MM.1S (cell line): Measurements from ENCODE around the gene NIPAL4.

Source experiments
- DNase-seq: peaks from one replicate; pipeline ENCODE4 v3.0.0-alpha.2; 2015
- H2AFZ ChIP-seq: fragments of 300-600 bp; sonication (generic); 2 replicates; pipeline ENCODE4 v1.6.0; 2016; ENCODE audit warnings: antibody characterized with exemption, low read length
- H3F3A ChIP-seq: fragments of 300-600 bp; sonication (generic); 2 replicates; pipeline ENCODE4 v1.6.1; 2016; ENCODE audit warnings: mild to moderate bottlenecking, antibody characterized with exemption, low read length, moderate library complexity, mixed read lengths; ENCODE audit not compliant: insufficient read depth
- H3K27ac ChIP-seq: fragments of 300-600 bp; sonication (generic); 2 replicates; pipeline ENCODE4 v1.5.1; 2016; ENCODE audit warnings: mild to moderate bottlenecking, low read length
- H3K27me3 ChIP-seq: fragments of 300-600 bp; sonication (generic); replicated peaks from 2 replicates; pipeline ENCODE4 v1.6.0; 2016; ENCODE audit warnings: low read length; ENCODE audit not compliant: insufficient read depth
- H3K36me3 ChIP-seq: fragments of 300-600 bp; sonication (generic); replicated peaks from 2 replicates; pipeline ENCODE4 v1.6.1; 2016; ENCODE audit warnings: mild to moderate bottlenecking, low read length, mixed read lengths; ENCODE audit not compliant: insufficient read depth
- H3K4me1 ChIP-seq: fragments of 300-600 bp; sonication (generic); 2 replicates; pipeline ENCODE4 v1.6.1; 2016; ENCODE audit warnings: low read length, mixed read lengths
- H3K4me2 ChIP-seq: fragments of 300-600 bp; sonication (generic); 2 replicates; pipeline ENCODE4 v1.6.0; 2016; ENCODE audit warnings: low read depth, low read length
- H3K4me3 ChIP-seq: fragments of 300-600 bp; sonication (generic); 2 replicates; pipeline ENCODE4 v1.5.1; 2016; ENCODE audit warnings: low read length, mixed read lengths
- H3K79me2 ChIP-seq: fragments of 300-600 bp; sonication (generic); 2 replicates; pipeline ENCODE4 v1.6.1; 2016; ENCODE audit warnings: mixed run types, low read length, mixed read lengths
- H3K9ac ChIP-seq: fragments of 300-600 bp; sonication (generic); 2 replicates; pipeline ENCODE4 v1.6.1; 2016; ENCODE audit warnings: low read length, mixed read lengths
- H3K9me2 ChIP-seq: fragments of 300-600 bp; sonication (generic); replicated peaks from 2 replicates; pipeline ENCODE4 v1.6.1; 2016; ENCODE audit warnings: mild to moderate bottlenecking, low read length, mixed read lengths; ENCODE audit not compliant: insufficient read depth
- H3K9me3 ChIP-seq: fragments of 300-600 bp; sonication (generic); replicated peaks from 2 replicates; pipeline ENCODE4 v1.6.1; 2016; ENCODE audit warnings: mild to moderate bottlenecking, low read length, mixed read lengths; ENCODE audit not compliant: insufficient read depth
- H4K20me1 ChIP-seq: fragments of 300-600 bp; sonication (generic); 2 replicates; pipeline ENCODE4 v1.6.1; 2016; ENCODE audit warnings: mild to moderate bottlenecking, low read length, moderate library complexity, mixed read lengths; ENCODE audit not compliant: insufficient read depth
- EZH2 ChIP-seq: fragments of 300-600 bp; sonication (generic); optimal IDR thresholded peaks from 2 replicates; pipeline ENCODE3; 2017; ENCODE audit warnings: low read depth, mild to moderate bottlenecking, antibody characterized with exemption, low read length, mixed read lengths
- EZH2phosphoT487 ChIP-seq: fragments of 300-600 bp; sonication (generic); IDR thresholded peaks from 2 replicates; pipeline ENCODE4 v1.6.1; 2018; ENCODE audit warnings: antibody characterized with exemption, low read length
- TF ChIP-seq, protein P1 (sequence below): fragments of 300-600 bp; sonication (generic); IDR thresholded peaks from 2 replicates; pipeline ENCODE4 v1.5.1; 2016; ENCODE audit warnings: antibody characterized with exemption, low read length, mixed read lengths

Gene NIPAL4

DNA sequence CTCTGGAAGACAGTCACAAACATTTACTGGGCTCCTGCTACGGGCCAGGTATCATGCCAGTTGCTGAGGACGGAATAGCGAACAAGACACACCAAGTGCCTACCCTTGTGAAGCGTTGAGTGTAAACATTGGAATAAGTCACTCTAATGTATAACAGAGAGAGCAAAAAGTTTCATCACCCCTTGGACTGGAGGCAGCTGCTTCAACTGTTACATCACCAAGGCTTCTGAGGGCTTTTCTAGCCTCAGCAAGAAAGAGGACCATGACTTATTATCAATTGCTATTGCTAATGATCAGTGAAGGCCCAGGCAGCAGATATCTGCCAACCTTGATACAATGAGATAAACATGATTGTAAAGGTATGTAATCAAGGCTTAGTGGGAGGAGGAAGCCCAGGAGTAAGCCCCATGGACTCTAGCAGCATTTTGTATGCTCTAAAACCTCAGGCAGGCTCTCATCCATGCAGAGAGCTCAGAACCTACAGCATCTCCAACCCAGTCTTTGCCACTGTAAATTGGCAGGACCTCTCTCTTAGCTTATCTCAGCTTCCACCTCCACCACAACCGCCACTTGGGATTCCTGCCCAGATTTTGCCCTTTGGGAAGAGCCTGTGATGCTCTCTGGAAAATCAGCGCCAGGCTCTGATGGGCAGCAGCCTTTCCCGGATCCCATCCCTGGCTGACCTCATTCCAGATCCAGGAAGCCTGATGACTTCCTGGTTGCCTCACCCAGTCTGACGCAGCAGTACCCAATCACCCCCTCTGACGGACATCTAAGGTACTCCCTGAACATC is 61.1 kb downstream of the NIPAL4 start:
- Histone ChIP-seq H3K4me1 (no peaks in the 10 kb centered on the region), H3K79me2 (no peaks in the 10 kb centered on the region), H3K27ac (no peak overlapping the region), H4K20me1 (no peaks in the 10 kb centered on the region), H3K36me3 (no peaks in the 10 kb centered on the region), H3F3A (no peaks in the 10 kb centered on the region), H2AFZ (no peak overlapping the region), H3K4me2 (no peak overlapping the region), H3K9ac (no peak overlapping the region), H3K4me3 (no peak overlapping the region), H3K27me3 (no peaks in the 10 kb centered on the region), H3K9me2 (no peaks in the 10 kb centered on the region), H3K9me3 (no peaks in the 10 kb centered on the region)
- TF ChIP-seq EZH2phosphoT487 = no peak
- TF ChIP-seq, protein P1, sequence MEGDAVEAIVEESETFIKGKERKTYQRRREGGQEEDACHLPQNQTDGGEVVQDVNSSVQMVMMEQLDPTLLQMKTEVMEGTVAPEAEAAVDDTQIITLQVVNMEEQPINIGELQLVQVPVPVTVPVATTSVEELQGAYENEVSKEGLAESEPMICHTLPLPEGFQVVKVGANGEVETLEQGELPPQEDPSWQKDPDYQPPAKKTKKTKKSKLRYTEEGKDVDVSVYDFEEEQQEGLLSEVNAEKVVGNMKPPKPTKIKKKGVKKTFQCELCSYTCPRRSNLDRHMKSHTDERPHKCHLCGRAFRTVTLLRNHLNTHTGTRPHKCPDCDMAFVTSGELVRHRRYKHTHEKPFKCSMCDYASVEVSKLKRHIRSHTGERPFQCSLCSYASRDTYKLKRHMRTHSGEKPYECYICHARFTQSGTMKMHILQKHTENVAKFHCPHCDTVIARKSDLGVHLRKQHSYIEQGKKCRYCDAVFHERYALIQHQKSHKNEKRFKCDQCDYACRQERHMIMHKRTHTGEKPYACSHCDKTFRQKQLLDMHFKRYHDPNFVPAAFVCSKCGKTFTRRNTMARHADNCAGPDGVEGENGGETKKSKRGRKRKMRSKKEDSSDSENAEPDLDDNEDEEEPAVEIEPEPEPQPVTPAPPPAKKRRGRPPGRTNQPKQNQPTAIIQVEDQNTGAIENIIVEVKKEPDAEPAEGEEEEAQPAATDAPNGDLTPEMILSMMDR = no peak
- no peak for TF ChIP-seq EZH2
- DNase-seq = no peak

DNA sequence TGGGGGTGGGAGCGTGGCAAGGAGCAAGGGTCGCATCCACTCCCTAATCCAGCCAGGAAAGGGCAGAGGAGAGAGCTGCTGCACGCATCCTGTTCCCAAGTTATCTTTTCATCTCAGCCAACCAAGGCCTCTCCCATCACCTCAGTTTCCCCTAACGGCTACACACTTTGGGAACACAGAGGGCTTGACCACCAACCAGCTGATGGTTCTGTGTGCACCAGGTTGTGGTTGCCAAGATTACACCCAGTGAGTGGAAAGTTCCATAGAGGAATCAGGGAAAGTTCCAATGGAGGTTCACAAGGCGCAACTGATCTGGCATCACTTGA is 61.7 kb downstream of the NIPAL4 start:
- H3F3A ChIP-seq = no peaks in the 10 kb centered on the region
- H2AFZ ChIP-seq = no peak overlapping the region
- no peaks in the 10 kb centered on the region for H3K36me3 ChIP-seq
- no peak overlapping the region for H3K9ac ChIP-seq
- no peak overlapping the region for H3K4me2 ChIP-seq
- no peaks in the 10 kb centered on the region for H3K4me1 ChIP-seq
- H3K9me3 ChIP-seq = no peaks in the 10 kb centered on the region
- no peak for DNase-seq
- TF ChIP-seq EZH2phosphoT487 (no peak), EZH2 (no peak)
- TF ChIP-seq, protein P1 = no peak
- no peaks in the 10 kb centered on the region for H3K79me2 ChIP-seq
- H3K27ac ChIP-seq = no peak overlapping the region
- H3K9me2 ChIP-seq = no peaks in the 10 kb centered on the region
- no peaks in the 10 kb centered on the region for H4K20me1 ChIP-seq
- no peak overlapping the region for H3K4me3 ChIP-seq
- H3K27me3 ChIP-seq = no peaks in the 10 kb centered on the region

GRCh38 chr5:157523976-157524375 is 64.0 kb downstream of the NIPAL4 start:
- Histone ChIP-seq H3K9me2 (no peaks in the 10 kb centered on the region), H3K79me2 (no peaks in the 10 kb centered on the region), H3K27ac (no peak overlapping the region)

More at GRCh38 chr5:157523976-157524375, 64.0 kb downstream of the NIPAL4 start:
- Histone ChIP-seq H3K4me1 (no peaks in the 10 kb centered on the region), H3K9me3 (no peaks in the 10 kb centered on the region), H3K36me3 (no peaks in the 10 kb centered on the region), H3K4me3 (no peak overlapping the region), H3K27me3 (no peaks in the 10 kb centered on the region), H3F3A (no peaks in the 10 kb centered on the region), H3K9ac (no peak overlapping the region), H4K20me1 (no peaks in the 10 kb centered on the region), H3K4me2 (no peak overlapping the region), H2AFZ (no peak overlapping the region)
- DNase-seq = no peak
- no peak for TF ChIP-seq EZH2phosphoT487
- TF ChIP-seq EZH2 = no peak
- TF ChIP-seq, protein P1 = no peak
